GM21576 (cell line): ENCODE data around the gene PGA3.
"Not testable (repeated sequence)": the region's sequence is repeated elsewhere in the genome, so short reads cannot be mapped to it uniquely, and the experiment has no call there.

Experiments used
- ATAC-seq: cut with Tn5 transposase; IDR thresholded peaks from one replicate; pipeline ENCODE4 v1.9.1; 2021; ENCODE audit warnings: mild to moderate bottlenecking, moderate library complexity; ENCODE audit not compliant: unreplicated experiment

Gene PGA3

GRCh38 chr11:61170566-61170965 is 32.7 kb upstream of the PGA3 start:
- no peak for ATAC-seq

GRCh38 chr11:61171907-61172306 is 31.4 kb upstream of the PGA3 start:
- no peak for ATAC-seq

GRCh38 chr11:61172356-61172755 is 31.0 kb upstream of the PGA3 start:
- ATAC-seq, result no peak

GRCh38 chr11:61172888-61173287 is 30.4 kb upstream of the PGA3 start:
- no peak for ATAC-seq

GRCh38 chr11:61173456-61173855 is 29.9 kb upstream of the PGA3 start:
- ATAC-seq, result no peak

GRCh38 chr11:61174273-61174672 is 29.0 kb upstream of the PGA3 start:
- ATAC-seq, result no peak

- ATAC-seq, result no peak
Measured at GRCh38 chr11:61174949-61175348, 28.4 kb upstream of the PGA3 start.

GRCh38 chr11:61176446-61176845 is 26.9 kb upstream of the PGA3 start:
- ATAC-seq, result no peak

- ATAC-seq, result not testable (repeated sequence)
Measured at GRCh38 chr11:61180205-61180604, 23.1 kb upstream of the PGA3 start.

- no peak for ATAC-seq
Measured at GRCh38 chr11:61181489-61181888, 21.8 kb upstream of the PGA3 start.

GRCh38 chr11:61183645-61184044 is 19.7 kb upstream of the PGA3 start:
- no peak for ATAC-seq

- no peak for ATAC-seq
Measured at GRCh38 chr11:61186504-61186903, 16.8 kb upstream of the PGA3 start.

GRCh38 chr11:61187505-61188130 is 15.7 kb upstream of the PGA3 start:
- no peak for ATAC-seq

- ATAC-seq, result no peak
Measured at GRCh38 chr11:61189933-61190332, 13.4 kb upstream of the PGA3 start.

- ATAC-seq, result no peak
Measured at GRCh38 chr11:61193596-61193995, 9.7 kb upstream of the PGA3 start.

GRCh38 chr11:61194169-61194671 is 9.1 kb upstream of the PGA3 start:
- no peak for ATAC-seq

- ATAC-seq, result no peak
Measured at GRCh38 chr11:61194981-61195695, 8.2 kb upstream of the PGA3 start.

GRCh38 chr11:61195719-61196118 is 7.6 kb upstream of the PGA3 start:
- ATAC-seq, result no peak

GRCh38 chr11:61198361-61198760 is 5.0 kb upstream of the PGA3 start:
- no peak for ATAC-seq

GRCh38 chr11:61198948-61199523 is 4.3 kb upstream of the PGA3 start:
- ATAC-seq, result no peak

GRCh38 chr11:61201476-61201875 is 1.8 kb upstream of the PGA3 start:
- ATAC-seq, result no peak

GRCh38 chr11:61203873-61204272 is 558 bp downstream of the PGA3 start:
- ATAC-seq, result not testable (repeated sequence)
